ENCODE measurements around the gene RPL35.

DNA sequence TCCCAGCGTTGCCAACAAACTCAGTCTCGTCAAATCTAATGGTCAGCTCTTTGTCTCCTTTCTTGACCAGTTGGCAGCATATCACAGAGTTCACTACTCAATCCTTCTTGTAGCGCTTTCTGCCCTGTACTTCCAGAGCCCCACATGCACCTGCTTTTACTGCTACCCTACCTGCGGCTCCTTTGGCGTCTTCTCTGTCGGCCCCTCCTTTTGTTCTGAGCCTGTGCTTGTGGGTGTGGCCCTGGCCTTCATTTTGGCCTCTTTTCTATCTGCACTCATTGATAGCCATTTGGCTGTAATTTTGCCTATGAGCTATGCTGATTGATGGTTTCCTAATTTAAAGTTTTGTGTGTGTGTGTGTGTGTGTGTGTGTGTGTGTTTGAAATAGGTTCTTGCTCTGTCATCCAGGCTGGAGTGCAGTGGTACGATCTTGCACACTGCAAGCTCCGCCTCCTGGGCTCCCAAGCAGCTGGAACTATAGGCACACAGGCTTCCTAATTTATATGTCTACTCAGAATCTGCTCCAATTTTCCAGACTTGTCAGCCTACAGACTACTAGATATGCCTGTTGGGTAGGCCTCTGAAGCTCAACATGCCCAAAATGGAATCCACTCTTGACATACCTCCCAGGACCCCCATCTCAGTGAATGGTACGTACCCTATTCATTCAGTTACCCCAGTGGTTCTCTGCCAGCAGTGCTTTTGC lies 32.4 kb upstream of the RPL35 start:
- TF ChIP-seq, protein P1, sequence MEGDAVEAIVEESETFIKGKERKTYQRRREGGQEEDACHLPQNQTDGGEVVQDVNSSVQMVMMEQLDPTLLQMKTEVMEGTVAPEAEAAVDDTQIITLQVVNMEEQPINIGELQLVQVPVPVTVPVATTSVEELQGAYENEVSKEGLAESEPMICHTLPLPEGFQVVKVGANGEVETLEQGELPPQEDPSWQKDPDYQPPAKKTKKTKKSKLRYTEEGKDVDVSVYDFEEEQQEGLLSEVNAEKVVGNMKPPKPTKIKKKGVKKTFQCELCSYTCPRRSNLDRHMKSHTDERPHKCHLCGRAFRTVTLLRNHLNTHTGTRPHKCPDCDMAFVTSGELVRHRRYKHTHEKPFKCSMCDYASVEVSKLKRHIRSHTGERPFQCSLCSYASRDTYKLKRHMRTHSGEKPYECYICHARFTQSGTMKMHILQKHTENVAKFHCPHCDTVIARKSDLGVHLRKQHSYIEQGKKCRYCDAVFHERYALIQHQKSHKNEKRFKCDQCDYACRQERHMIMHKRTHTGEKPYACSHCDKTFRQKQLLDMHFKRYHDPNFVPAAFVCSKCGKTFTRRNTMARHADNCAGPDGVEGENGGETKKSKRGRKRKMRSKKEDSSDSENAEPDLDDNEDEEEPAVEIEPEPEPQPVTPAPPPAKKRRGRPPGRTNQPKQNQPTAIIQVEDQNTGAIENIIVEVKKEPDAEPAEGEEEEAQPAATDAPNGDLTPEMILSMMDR (IDR thresholded peaks at IDR 0.05): no peak
- TF ChIP-seq POLR2A (IDR thresholded peaks at IDR 0.05): no peak
